ENCODE data around the gene MUC5B.

DNA sequence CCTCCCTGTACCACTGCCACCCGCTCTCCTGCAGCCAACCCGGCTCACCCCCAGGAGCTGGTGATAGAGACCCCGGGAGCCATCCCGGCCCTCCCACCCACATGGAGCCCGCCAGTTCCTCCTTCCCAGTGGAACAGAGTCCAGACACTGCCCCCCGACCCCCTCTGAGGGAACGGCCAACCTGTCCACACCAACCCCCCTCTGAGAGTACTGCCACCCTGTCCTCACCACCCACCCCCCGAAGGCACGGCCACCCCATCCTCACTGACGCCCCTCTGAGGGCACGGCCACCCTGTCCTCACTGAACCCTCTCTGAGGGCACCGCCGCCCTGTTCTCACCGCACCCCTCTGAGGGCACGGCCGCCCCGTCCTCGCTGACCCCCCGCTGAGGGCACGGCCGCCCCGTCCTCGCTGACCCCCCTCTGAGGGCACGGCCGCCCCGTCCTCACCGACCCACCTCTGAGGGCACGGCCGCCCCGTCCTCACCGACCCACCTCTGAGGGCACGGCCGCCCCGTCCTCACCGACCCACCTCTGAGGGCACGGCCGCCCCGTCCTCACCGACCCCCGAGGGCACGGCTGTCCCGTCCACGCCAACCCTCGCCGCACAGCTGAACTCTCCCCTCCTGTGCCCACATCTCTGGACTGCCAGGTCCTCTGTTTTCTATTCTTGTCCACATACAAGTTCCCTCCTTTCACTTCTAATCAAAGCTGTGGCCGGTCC is 68.6 kb downstream of the MUC5B start:
- TF ChIP-seq CTCF (IDR thresholded peaks at IDR 0.05) (no peak), POLR2A (IDR thresholded peaks at IDR 0.05) (no peak)
